ENCODE results near the gene NUMA1. TPM values are rescaled to one million over a fixed set of nuclear protein-coding genes. Genes with fewer than 3 reads are reported as not detected.

NUMA1 gene
- polyA plus RNA-seq, 1 donor (not counting 4 experiments of a cell fraction or from before 2014, with no cell fraction given), result 38.8 TPM

- TF ChIP-seq CTCF (optimal IDR thresholded peaks at IDR 0.05 in 1 of 3, IDR thresholded peaks at IDR 0.05 in 1 of 3, conservative IDR thresholded peaks at IDR 0.05 in 1 of 3; ENCODE audit: extremely low read depth in 1 of 3, insufficient read depth in 2 of 3, low read length in 3 of 3), result no peak
- no peak for TF ChIP-seq EZH2 (IDR thresholded peaks at IDR 0.05; ENCODE audit: low read length)
- Histone ChIP-seq H3K36me3 (ENCODE audit: control insufficient read depth in 2 of 2, extremely low read depth in 1 of 2, insufficient read depth in 2 of 2, low read length in 2 of 2) (peaks cover 35 to 60% of the 10 kb centered on the region in 2 experiments), H3K4me1 (ENCODE audit: control insufficient read depth, extremely low read depth, insufficient read depth, low read length) (peaks cover 16% of the 10 kb centered on the region), H3K9ac (ENCODE audit: control insufficient read depth, extremely low read depth, insufficient read depth, low read length) (no peak overlapping the region), H3K4me2 (ENCODE audit: control insufficient read depth, extremely low read depth, insufficient read depth, low read depth, low read length) (no peak overlapping the region), H4K20me1 (ENCODE audit: control insufficient read depth, extremely low read depth, insufficient read depth, low read length) (peaks cover 2% of the 10 kb centered on the region), H3K4me3 (ENCODE audit: control insufficient read depth in 2 of 3, extremely low read depth in 1 of 3, insufficient read depth in 2 of 3, low read depth in 1 of 3, low read length in 3 of 3) (no peak overlapping the region), H3K27ac (ENCODE audit: control insufficient read depth, insufficient read depth, low read length) (no peak overlapping the region), H3K9me3 (ENCODE audit: control insufficient read depth, low read depth, low read length) (no peaks in the 10 kb centered on the region), H3K79me2 (ENCODE audit: control insufficient read depth, insufficient read depth, low read length) (peaks cover 2% of the 10 kb centered on the region), H3K9me1 (ENCODE audit: control insufficient read depth, extremely low read depth, insufficient read depth, low read length) (no peaks in the 10 kb centered on the region), H3K27me3 (ENCODE audit: control insufficient read depth, extremely low read depth, insufficient read depth, low read length) (no peaks in the 10 kb centered on the region), H2AFZ (ENCODE audit: control insufficient read depth, low read length) (no peak overlapping the region)
- dilution Hi-C loops (cut with MboI; ENCODE audit: extremely low pct_ligation_motif_present, low sequenced_read_pairs), result no loop called here
- no peak for DNase-seq (ENCODE audit: low read depth, low spot score)
- no peak for FAIRE-seq
Observed at GRCh38 chr11:72023335-72023734, 57.0 kb downstream of the NUMA1 start.

GRCh38 chr11:72018171-72018570 is 62.2 kb downstream of the NUMA1 start:
- H3K9ac ChIP-seq (ENCODE audit: control insufficient read depth, extremely low read depth, insufficient read depth, low read length), result no peak overlapping the region
- peaks cover 15% of the 10 kb centered on the region for H3K4me1 ChIP-seq (ENCODE audit: control insufficient read depth, extremely low read depth, insufficient read depth, low read length)
- H3K27me3 ChIP-seq (ENCODE audit: control insufficient read depth, extremely low read depth, insufficient read depth, low read length), result no peaks in the 10 kb centered on the region
- dilution Hi-C loops (cut with MboI; ENCODE audit: extremely low pct_ligation_motif_present, low sequenced_read_pairs), result no loop called here
- H3K27ac ChIP-seq (ENCODE audit: control insufficient read depth, insufficient read depth, low read length), result no peak overlapping the region
- H3K36me3 ChIP-seq (ENCODE audit: control insufficient read depth in 2 of 2, extremely low read depth in 1 of 2, insufficient read depth in 2 of 2, low read length in 2 of 2), result peaks cover 50 to 61% of the 10 kb centered on the region in 2 experiments
- no peaks in the 10 kb centered on the region for H3K9me1 ChIP-seq (ENCODE audit: control insufficient read depth, extremely low read depth, insufficient read depth, low read length)
- DNase-seq (ENCODE audit: low read depth, low spot score), result no peak
- no peak for FAIRE-seq
- TF ChIP-seq CTCF (optimal IDR thresholded peaks at IDR 0.05 in 1 of 3, IDR thresholded peaks at IDR 0.05 in 1 of 3, conservative IDR thresholded peaks at IDR 0.05 in 1 of 3; ENCODE audit: extremely low read depth in 1 of 3, insufficient read depth in 2 of 3, low read length in 3 of 3) (no peak), EZH2 (IDR thresholded peaks at IDR 0.05; ENCODE audit: low read length) (no peak)
- no peak overlapping the region for H3K4me2 ChIP-seq (ENCODE audit: control insufficient read depth, extremely low read depth, insufficient read depth, low read depth, low read length)
- H3K79me2 ChIP-seq (ENCODE audit: control insufficient read depth, insufficient read depth, low read length), result no peaks in the 10 kb centered on the region
- no peak overlapping the region for H3K4me3 ChIP-seq (ENCODE audit: control insufficient read depth in 2 of 3, extremely low read depth in 1 of 3, insufficient read depth in 2 of 3, low read depth in 1 of 3, low read length in 3 of 3)
- H3K9me3 ChIP-seq (ENCODE audit: control insufficient read depth, low read depth, low read length), result no peaks in the 10 kb centered on the region
- H2AFZ ChIP-seq (ENCODE audit: control insufficient read depth, low read length), result no peak overlapping the region
- peaks cover 5% of the 10 kb centered on the region for H4K20me1 ChIP-seq (ENCODE audit: control insufficient read depth, extremely low read depth, insufficient read depth, low read length)

All from keratinocyte (primary cell).